ENCODE data around the gene LRRC27.

LRRC27 gene

GRCh38 chr10:132303361-132304115 is 28.5 kb upstream of the LRRC27 start:
- TF ChIP-seq CSRNP3 (CRISPR knock-in tag; IDR thresholded peaks at IDR 0.05) (no peak), CSDC2 (CRISPR knock-in tag; IDR thresholded peaks at IDR 0.05) (no peak), CREB5 (CRISPR knock-in tag; IDR thresholded peaks at IDR 0.05; ENCODE audit: low read depth) (no peak)
- no peak for ATAC-seq

GRCh38 chr10:132304756-132305509 is 27.1 kb upstream of the LRRC27 start:
- ATAC-seq, result no peak
- TF ChIP-seq ZNF70 (CRISPR knock-in tag; IDR thresholded peaks at IDR 0.05) (no peak), ZNF565 (CRISPR knock-in tag; conservative IDR thresholded peaks at IDR 0.05; ENCODE audit: low read depth) (no peak), ZC3H10 (CRISPR knock-in tag; IDR thresholded peaks at IDR 0.05) (no peak), CREB5 (CRISPR knock-in tag; IDR thresholded peaks at IDR 0.05; ENCODE audit: low read depth) (no peak)

GRCh38 chr10:132305654-132306342 is 26.2 kb upstream of the LRRC27 start:
- no peak for ATAC-seq
- TF ChIP-seq ZNF565 (CRISPR knock-in tag; conservative IDR thresholded peaks at IDR 0.05; ENCODE audit: low read depth) (no peak), RARB (CRISPR knock-in tag; IDR thresholded peaks at IDR 0.05) (no peak), GLIS3 (CRISPR knock-in tag; IDR thresholded peaks at IDR 0.05) (no peak), ISL1 (CRISPR knock-in tag; IDR thresholded peaks at IDR 0.05) (no peak), ZNF70 (CRISPR knock-in tag; IDR thresholded peaks at IDR 0.05) (no peak), ZNF8 (CRISPR knock-in tag; IDR thresholded peaks at IDR 0.05) (no peak), TSHZ2 (CRISPR knock-in tag; IDR thresholded peaks at IDR 0.05) (no peak), CSDC2 (CRISPR knock-in tag; IDR thresholded peaks at IDR 0.05) (no peak), ZC3H10 (CRISPR knock-in tag; IDR thresholded peaks at IDR 0.05) (no peak), TOX (CRISPR knock-in tag; IDR thresholded peaks at IDR 0.05; ENCODE audit: borderline replicate concordance) (no peak), POU6F1 (CRISPR knock-in tag; IDR thresholded peaks at IDR 0.05; ENCODE audit: borderline replicate concordance, low read depth) (no peak), SNAI2 (CRISPR knock-in tag; IDR thresholded peaks at IDR 0.05) (no peak), ARNTL (CRISPR knock-in tag; IDR thresholded peaks at IDR 0.05; ENCODE audit: borderline replicate concordance, low read depth) (no peak), TCF4 (CRISPR knock-in tag; IDR thresholded peaks at IDR 0.05; ENCODE audit: borderline replicate concordance) (no peak), CSRNP3 (CRISPR knock-in tag; IDR thresholded peaks at IDR 0.05) (no peak)
